ENCODE results near the gene ITGA1.

Gene ITGA1

DNA sequence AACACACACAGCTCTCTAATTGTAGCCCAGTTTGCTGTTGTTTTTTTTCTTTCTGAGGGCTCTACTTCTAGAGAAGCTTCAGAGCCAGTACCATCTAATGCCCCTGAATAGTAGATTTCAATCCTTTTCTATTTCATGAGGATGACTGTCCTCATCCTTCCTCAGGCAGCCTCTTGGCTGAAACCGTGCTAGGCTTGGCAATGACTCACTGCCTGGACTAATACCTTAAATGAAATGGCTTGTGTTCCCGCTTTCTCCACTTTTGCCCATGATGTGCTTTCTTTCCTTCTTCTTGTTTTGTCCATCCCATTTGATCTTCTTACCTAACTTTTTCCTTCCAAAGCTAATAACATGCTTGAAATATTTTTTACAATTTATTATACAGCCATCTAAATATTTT, 80.1 kb downstream of the ITGA1 start:
- H3K27me3 ChIP-seq (ENCODE audit: control insufficient read depth, insufficient read depth, low read length) = no peaks in the 10 kb centered on the region
- H3K9ac ChIP-seq = no peak overlapping the region
- H3K9me3 ChIP-seq (ENCODE audit: control insufficient read depth, low read length) = no peaks in the 10 kb centered on the region
- H2AFZ ChIP-seq = no peak overlapping the region
- no peak overlapping the region for H3K27ac ChIP-seq
- no peak overlapping the region for H3K4me3 ChIP-seq (ENCODE audit: low read depth, low read length)
- H3K79me2 ChIP-seq = peaks cover 7% of the 10 kb centered on the region
- peaks cover 15% of the 10 kb centered on the region for H3K4me1 ChIP-seq
- TF ChIP-seq, protein P1, sequence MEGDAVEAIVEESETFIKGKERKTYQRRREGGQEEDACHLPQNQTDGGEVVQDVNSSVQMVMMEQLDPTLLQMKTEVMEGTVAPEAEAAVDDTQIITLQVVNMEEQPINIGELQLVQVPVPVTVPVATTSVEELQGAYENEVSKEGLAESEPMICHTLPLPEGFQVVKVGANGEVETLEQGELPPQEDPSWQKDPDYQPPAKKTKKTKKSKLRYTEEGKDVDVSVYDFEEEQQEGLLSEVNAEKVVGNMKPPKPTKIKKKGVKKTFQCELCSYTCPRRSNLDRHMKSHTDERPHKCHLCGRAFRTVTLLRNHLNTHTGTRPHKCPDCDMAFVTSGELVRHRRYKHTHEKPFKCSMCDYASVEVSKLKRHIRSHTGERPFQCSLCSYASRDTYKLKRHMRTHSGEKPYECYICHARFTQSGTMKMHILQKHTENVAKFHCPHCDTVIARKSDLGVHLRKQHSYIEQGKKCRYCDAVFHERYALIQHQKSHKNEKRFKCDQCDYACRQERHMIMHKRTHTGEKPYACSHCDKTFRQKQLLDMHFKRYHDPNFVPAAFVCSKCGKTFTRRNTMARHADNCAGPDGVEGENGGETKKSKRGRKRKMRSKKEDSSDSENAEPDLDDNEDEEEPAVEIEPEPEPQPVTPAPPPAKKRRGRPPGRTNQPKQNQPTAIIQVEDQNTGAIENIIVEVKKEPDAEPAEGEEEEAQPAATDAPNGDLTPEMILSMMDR (IDR thresholded peaks at IDR 0.05) = no peak
- H3K4me2 ChIP-seq (ENCODE audit: low read length) = no peak overlapping the region
- H3K36me3 ChIP-seq (ENCODE audit: control insufficient read depth, insufficient read depth, low read length) = no peaks in the 10 kb centered on the region

DNA sequence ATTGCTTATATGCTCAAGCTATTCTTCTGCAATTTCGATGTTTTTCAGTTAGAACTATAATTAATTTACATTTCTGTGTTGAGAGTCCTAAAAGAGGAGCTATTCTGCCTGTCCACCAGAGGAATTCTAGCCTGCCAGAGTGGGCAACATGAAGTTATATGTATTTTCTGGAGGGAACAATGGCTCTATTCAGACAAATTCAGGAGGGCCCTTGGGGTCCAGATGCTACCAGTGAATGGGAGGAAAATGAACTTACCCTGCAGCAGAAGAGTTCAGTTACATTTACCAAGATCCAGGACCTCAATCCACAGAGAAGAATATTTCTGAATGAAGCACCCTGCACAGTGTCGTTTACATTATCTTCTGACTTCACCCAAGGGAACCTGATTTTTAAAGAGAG, 80.7 kb downstream of the ITGA1 start:
- no peaks in the 10 kb centered on the region for H3K36me3 ChIP-seq (ENCODE audit: control insufficient read depth, insufficient read depth, low read length)
- TF ChIP-seq, protein P1 (IDR thresholded peaks at IDR 0.05) = no peak

DNA sequence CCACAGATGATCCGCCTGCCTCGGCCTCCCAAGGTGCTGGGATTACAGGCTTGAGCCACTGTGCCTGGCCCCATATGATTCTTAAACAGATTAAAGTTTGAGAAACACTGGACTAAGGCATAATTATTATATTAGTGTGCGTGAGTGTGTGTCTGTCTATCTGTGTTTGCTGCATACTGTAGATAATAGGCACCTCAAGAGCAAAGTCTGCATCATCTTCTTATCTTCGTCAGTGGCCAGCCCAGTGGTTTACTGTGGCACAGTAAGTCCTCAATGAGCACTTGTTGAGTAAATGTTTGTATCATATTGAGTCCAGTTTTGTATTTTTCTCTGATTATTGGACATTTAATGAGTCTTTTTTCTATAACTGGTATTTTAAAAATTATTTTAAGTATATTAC, 81.7 kb downstream of the ITGA1 start:
- Histone ChIP-seq H3K27ac (no peak overlapping the region), H3K4me2 (ENCODE audit: low read length) (no peak overlapping the region), H3K4me1 (peaks cover 4% of the 10 kb centered on the region), H3K9me3 (ENCODE audit: control insufficient read depth, low read length) (no peaks in the 10 kb centered on the region), H3K9ac (no peak overlapping the region), H3K36me3 (ENCODE audit: control insufficient read depth, insufficient read depth, low read length) (no peaks in the 10 kb centered on the region), H2AFZ (no peak overlapping the region), H3K79me2 (peaks cover 11% of the 10 kb centered on the region), H3K4me3 (ENCODE audit: low read depth, low read length) (no peak overlapping the region), H3K27me3 (ENCODE audit: control insufficient read depth, insufficient read depth, low read length) (no peaks in the 10 kb centered on the region)
- TF ChIP-seq, protein P1 (IDR thresholded peaks at IDR 0.05) = no peak

More for the DNA sequence above, 80.7 kb downstream of the ITGA1 start:
- peaks cover 10% of the 10 kb centered on the region for H3K79me2 ChIP-seq
- no peaks in the 10 kb centered on the region for H3K27me3 ChIP-seq (ENCODE audit: control insufficient read depth, insufficient read depth, low read length)
- no peak overlapping the region for H2AFZ ChIP-seq
- no peak overlapping the region for H3K4me3 ChIP-seq (ENCODE audit: low read depth, low read length)
- no peaks in the 10 kb centered on the region for H3K9me3 ChIP-seq (ENCODE audit: control insufficient read depth, low read length)
- H3K9ac ChIP-seq = no peak overlapping the region
- no peak overlapping the region for H3K4me2 ChIP-seq (ENCODE audit: low read length)
- peaks cover 9% of the 10 kb centered on the region for H3K4me1 ChIP-seq
- no peak overlapping the region for H3K27ac ChIP-seq

DNA sequence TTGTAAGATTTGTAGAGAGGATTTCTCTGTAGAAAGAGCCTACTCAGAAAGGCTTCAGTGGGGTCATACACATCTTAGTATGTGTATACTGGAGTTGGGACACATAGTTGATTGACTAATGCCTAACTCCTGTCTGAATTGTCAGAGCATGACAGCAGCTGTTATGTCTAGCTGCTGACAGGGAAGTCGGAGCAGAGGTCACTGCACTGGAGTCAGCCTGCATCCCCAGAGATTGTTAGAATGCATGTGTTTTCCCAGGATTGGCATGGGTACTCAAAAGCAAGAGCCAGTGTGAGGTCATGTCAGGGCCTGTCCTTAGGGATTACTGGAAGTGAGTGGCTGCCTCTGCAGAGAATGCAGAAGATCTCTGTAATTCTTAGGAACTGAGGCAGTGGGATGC, 82.7 kb downstream of the ITGA1 start:
- Histone ChIP-seq H3K36me3 (ENCODE audit: control insufficient read depth, insufficient read depth, low read length) (no peaks in the 10 kb centered on the region), H3K27ac (no peak overlapping the region), H3K79me2 (peaks cover 11% of the 10 kb centered on the region), H3K9me3 (ENCODE audit: control insufficient read depth, low read length) (no peaks in the 10 kb centered on the region), H3K4me2 (ENCODE audit: low read length) (no peak overlapping the region), H3K4me1 (peaks cover 4% of the 10 kb centered on the region), H3K9ac (no peak overlapping the region), H2AFZ (no peak overlapping the region), H3K27me3 (ENCODE audit: control insufficient read depth, insufficient read depth, low read length) (no peaks in the 10 kb centered on the region), H3K4me3 (ENCODE audit: low read depth, low read length) (no peak overlapping the region)
- TF ChIP-seq, protein P1 (IDR thresholded peaks at IDR 0.05) = no peak

DNA sequence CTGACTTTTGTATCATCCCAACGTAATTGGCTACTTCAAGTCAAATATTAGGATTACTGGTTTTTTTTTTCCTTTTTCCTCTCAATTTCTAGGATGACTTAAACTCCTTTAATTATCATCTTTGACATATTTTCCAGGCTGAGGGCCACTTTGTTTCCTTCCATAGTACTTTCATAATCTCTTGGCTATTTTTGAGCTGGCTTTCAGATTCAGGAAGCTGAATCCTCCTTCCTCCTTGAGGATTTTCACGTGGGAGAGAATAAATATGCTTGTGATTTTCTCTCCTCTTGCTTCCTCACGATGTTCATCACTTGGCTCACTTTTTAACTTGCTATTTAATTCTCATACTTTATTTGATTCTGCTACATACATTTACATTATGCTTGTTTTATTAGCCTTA, 88.1 kb downstream of the ITGA1 start:
- Histone ChIP-seq H3K4me1 (peaks cover 4% of the 10 kb centered on the region), H3K27ac (no peak overlapping the region), H3K4me3 (ENCODE audit: low read depth, low read length) (no peak overlapping the region), H3K36me3 (ENCODE audit: control insufficient read depth, insufficient read depth, low read length) (no peaks in the 10 kb centered on the region), H3K4me2 (ENCODE audit: low read length) (no peak overlapping the region), H2AFZ (no peak overlapping the region), H3K9ac (no peak overlapping the region), H3K27me3 (ENCODE audit: control insufficient read depth, insufficient read depth, low read length) (no peaks in the 10 kb centered on the region), H3K9me3 (ENCODE audit: control insufficient read depth, low read length) (no peaks in the 10 kb centered on the region), H3K79me2 (peaks cover 6% of the 10 kb centered on the region)
- TF ChIP-seq, protein P1 (IDR thresholded peaks at IDR 0.05) = no peak
